Measurements from ENCODE around the gene GALNT18.

The GALNT18 gene

DNA sequence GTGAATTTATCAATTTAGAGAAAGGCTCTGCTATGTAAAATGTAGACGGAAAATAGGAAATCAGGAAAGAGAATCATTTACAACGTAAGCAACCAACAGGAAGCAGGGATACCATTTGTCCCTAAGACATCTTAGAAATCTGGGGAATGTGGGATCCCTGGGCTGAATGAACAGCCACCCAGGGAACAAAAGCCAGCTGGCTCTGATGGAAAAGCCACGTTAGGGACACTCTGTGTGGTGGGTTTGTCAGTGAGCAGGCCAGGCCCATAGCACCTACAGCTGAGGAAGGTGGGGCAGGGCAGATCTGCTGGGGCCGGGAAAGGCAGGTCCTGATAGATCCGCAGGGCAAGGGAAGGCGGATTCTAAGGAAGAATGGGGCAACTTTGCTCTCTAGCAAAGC is 181.7 kb downstream of the GALNT18 start:
- DNase-seq = no peak

DNA sequence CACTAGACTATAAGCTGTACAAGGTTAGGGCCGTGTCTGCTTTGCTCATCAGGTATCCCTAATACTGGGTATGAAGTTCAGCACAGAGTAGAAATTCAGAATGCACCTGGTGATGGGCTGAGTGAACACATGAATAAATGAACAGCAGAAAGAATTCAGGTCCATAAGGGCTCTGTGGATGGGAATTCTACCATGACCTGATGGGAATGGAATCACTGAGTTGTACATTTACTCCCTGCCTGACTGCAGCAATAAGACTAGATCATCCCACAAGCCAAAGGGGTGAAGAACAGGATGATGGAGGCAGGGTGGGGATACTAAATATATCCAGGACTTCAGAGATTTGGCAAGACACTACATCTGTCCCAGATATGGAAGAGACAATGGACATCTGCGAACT is 182.2 kb downstream of the GALNT18 start:
- DNase-seq = no peak

DNA sequence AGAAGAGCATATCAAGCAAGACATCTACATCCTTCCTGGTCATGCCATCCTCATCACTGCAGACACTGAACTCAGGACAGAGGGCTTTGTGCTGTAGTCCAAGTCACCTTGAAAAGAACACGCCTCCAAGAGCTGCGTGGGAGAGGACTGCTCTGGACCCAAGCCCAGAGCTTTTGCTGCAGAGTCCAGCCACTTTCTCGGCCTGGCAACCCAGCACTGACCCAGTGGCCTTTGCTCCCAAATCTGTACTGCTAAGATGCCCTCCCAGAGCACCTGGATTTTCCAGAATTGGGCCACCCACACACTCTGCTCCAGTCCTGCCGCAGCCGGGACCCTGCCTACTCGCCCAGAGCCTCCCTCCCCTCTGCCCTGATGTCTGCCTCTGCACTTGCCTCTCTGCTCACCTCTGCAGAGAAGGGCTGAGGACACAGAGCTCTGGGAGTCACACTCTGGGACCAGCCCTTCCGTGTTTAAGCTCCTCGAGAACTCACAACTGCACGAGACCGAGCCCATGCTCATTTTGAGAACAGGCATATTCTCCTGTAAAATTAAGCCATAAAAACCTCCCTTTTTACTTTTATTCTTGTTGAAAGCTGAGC is 185.0 kb downstream of the GALNT18 start:
- DNase-seq = no peak

DNA sequence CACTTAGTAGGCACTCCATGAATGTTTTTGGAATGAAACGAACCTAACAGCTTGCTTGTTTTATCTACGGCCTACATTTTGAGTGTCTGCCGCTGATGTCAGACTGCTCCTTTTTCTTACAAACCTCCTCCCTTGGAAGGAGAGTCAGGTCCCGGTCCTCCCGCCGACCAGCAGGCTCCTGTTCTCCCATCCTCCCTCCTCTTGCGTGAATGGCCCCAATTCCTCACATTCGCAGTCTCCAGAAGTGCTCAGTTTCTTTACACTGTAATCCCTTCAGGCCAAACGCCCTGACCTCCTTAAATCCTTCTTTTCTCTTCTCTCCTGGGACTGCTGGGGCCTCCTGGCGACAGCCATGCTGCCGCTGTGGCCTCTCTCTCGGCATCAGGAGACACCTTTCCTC is 186.2 kb downstream of the GALNT18 start:
- DNase-seq = no peak

DNA sequence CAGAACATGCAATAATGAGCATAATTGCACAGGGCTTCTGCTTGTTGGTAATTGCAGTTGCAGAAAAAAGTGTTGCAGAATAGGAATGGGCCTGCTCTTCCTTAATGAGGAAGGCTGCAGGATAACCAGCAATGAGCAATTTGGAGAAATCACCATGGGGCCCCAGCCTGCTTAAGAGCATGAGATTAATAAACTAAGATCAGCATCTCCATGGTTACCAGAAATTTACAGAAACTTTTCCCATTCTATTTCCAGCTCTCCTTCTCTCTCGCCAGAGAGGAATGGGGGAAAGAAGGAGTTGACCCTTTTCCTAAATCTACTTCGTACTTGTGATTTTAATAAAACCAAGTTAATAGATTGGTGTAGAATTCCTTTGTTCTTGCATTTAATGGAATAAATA is 187.8 kb downstream of the GALNT18 start:
- DNase-seq = no peak

DNA sequence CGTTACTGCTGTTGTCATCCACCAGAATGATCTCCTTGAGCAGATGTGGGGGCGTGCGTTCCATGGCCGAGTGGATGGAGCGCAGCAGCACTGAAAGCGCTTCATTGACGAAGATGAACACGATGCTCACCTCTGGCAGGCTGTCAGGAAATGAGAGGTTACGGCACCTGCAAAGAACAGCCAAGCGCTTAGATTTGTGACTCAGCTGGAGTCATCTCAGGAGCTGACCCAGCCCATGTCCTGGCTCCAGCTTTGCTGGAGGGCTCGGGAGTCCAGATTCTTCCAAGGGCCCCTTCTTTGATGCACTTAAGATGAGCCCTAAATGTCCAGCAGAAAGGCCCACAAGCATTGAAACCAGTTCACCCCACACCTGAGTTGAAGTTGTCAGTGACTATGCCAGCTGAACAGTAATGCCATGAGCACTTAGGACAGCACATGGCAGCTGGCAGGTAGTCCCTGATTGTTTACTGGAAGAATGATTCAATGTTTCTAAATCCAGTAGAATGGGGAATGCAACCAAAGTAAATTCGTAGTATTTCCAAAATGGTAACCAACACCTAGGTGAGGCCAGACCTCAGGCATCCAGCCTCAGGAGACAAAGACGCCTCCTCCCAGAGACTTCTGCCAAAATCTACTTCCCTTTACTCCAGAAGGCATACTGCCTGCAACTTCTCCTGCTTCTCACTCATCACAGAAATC is 189.0 kb downstream of the GALNT18 start:
- no peak for DNase-seq

DNA sequence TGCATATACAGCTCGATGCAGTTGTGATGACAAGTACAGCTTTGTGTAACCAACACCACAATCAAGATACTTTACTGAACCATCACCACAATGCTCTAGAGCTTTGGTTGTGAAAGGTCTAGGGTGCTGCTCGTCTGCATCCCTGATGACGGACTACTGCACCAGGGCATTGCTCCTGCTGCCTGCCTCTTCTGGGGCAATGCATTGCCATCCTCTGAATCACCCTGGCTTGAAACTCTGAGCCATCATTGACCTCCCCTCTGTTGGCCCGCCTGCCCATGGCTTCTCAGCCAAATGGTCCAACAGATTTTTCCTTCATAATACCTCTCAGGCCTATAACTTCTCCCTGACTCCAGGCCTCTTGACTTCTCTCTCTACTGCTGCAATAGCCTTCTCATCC is 191.4 kb downstream of the GALNT18 start:
- DNase-seq = no peak

DNA sequence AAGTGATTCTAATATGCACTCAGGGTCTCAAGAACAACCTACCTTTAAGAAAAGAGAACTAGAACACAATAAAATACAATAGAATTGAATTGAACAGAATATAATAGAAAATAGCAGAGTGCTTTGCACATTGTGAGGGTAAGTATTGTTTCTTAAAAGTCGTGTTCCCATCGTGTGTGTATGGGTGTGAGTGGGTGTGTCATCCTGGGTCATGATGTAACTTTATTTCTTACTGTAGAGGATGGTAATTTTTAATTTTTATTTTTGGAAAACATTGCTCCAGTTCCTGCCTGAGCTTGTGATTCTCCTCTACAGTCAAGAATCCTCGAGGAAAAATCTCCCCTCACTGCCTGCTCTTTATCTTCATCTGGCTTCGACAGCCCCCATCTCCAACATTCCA is 193.1 kb downstream of the GALNT18 start:
- DNase-seq = peak in 5 of 56 donors; percentile 9 to 43 (median 16)

DNA sequence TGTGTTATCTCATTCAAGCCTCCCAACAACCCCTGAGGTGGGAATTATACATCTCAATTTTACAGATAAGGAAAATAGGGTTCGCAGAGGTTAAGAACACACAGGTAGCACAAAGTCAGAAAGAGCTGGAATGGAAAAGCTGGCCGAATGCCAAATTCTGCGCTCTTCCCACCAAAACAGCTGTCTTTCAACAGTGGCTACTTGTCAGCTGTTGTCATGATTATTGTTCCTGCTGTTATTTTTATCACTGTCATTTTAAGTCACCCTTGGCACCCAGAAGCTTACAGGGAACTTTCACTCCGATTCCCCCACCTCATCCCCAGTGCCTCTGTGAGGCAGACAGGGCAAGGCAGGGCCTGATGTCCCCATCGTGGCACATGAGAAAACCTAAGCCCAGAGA is 194.3 kb downstream of the GALNT18 start:
- DNase-seq = no peak

DNA sequence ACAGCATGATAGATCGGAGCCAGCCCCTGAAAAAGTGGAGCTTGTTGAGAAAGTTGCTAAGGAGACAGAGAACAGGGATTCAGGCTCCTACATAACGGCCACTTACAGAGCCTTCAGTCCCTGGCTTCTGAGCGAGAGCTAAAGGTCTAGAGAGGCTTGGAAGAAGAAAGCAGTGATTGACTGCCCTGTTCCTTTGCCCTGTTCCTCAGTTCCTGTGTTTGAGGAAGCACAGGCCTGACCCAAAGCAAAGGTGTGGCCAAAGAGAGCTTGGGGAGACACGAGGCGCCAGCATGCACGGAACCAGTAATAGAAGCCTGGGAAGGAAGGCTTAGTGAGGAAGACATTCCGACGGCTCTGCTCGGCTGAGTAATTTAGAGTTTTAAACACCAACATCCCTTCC is 194.7 kb downstream of the GALNT18 start:
- peak in 1 of 56 donors; percentile 14 for DNase-seq

DNA sequence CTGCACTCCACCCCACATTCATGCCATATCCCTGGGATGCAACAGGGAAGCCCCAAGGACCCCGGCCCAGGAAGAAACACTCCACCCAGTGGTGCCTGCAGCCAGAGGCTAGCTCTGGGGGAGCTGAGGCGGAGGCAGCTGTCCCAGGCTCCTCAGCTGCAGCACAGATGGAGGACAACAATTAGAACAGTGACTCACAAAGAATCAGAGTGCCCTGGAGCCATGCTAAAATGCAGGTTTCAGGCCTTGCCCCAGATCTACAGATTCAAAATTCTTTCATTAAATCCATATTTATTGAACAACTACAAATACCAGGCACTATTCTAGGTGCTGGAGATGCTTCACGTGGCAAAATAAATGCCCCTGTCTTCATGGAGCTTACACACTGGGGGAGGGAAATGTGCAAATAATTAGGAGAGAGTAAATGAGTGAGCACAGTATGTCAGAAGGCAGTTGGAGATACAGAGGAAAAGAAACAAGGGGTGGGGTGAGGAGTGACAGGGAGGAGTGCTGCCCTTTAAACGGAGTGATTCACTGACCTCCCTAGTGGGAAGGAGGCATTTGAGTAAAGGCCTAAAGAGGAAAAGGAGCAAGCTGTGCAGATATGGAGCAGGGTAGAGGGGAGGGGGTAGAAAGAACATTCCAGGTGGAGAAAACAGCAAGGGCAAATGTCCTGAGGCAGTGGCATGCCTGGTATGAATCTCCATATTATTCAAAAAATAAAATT is 195.4 kb downstream of the GALNT18 start:
- DNase-seq = no peak

DNA sequence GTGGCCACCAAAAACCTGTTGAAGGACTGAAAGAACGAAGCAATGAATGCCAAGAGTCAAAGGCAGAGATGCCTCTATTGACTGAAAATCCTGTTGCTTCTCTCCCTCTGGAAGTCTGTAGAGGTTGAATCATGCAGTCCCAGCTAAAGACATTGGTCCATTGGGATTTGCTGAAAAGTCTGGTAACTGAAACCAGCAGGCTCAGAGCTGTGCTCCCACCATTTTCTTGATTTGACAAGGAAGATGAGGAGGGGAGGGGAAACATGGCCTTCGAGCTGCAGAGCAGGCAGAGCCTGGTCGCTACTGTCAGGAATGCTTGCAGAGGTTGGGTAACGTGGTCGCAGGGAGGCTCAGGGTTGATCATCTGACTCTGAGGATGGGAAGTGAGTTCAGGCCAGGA is 196.0 kb downstream of the GALNT18 start:
- DNase-seq = no peak

DNA sequence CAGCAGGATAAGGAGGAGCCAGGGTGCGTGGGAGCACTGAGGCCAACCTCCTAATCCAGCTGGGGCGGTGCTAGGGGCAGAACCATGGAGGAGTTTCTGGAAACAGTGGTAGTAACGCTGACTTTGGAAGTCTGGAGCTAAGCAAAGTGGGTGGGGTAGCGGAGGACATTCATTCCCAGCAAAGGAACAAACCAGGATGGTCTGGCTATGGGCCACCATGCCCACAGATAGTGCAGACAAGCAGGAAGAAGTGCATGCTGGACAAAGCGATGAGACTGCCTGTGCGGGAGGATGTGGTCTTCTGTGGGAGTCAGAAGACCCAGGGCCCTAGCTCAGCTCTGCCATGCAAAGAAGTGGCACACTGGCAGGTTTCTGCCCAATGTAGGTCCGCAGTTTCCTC is 197.1 kb downstream of the GALNT18 start:
- DNase-seq = no peak

DNA sequence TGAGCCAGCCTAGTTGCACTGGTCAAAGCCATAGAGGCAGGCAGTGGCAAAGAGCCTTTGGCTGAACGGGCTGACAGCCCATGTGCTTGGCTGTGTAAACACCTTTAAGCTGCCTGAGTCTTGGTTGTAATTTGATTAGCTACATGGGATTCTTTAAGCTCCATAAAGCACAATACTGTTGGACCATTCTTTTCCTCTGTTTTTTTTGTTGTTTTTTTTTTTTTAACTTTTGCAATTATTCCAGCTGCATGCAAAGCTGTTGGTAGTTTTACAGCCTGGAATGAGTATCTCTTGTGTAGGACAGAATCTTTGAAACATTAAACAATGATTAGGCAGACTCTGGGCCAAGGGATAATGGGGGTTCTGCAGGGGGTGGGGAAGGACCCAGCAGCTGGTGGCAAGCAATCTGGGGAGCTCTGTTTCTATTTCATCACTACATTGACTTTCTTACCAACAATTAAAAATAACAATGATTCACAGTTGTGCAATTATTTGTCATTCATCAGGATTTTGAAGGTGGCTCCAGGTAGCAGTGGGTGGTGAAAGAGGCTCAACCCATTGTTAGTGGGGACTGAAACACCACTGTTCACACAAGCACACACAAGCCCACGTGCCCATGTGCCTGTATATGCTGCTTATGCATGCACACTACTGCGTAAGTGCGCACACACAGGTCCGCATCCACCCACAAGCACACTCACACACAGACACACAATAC is 199.2 kb downstream of the GALNT18 start:
- DNase-seq = no peak

DNA sequence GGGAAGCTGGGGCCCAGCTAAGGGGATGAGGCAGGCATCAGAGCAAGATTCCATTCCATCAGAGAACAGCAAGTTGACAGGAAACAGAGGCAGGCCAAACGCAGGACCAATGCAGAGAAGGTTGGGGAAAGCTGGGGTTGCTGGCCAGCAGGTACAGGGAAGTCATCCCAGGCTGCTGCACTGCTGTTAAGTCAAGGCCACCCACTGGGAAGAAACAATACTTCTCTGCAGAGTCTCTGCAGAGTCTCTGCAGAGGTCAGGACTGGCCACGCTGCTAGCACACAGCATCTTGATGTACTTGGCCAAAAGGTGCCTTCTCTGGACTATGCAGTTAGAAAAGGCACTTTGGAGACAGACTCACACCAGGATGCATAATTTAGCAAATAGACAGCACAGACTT is 200.3 kb downstream of the GALNT18 start:
- no peak for DNase-seq

DNA sequence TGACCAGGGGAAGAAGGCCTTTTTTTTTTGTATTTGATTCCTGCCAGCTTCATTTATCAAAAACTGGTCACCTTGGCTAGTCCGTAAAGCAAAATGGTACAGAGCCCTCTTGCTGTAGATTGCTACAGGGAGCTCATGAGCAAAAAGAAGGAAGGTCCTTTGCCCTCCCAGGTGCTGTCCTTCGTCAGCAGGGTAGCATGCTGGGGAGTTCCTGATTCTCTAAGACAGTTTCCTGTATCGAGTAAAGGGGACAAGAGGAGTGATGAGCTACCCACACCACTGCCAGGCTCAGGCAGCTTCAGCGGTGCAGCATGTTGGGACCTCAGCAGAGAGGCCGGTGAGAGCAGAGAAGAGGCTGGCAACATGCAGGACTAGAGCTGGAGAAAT is 200.9 kb downstream of the GALNT18 start:
- DNase-seq = no peak

DNA sequence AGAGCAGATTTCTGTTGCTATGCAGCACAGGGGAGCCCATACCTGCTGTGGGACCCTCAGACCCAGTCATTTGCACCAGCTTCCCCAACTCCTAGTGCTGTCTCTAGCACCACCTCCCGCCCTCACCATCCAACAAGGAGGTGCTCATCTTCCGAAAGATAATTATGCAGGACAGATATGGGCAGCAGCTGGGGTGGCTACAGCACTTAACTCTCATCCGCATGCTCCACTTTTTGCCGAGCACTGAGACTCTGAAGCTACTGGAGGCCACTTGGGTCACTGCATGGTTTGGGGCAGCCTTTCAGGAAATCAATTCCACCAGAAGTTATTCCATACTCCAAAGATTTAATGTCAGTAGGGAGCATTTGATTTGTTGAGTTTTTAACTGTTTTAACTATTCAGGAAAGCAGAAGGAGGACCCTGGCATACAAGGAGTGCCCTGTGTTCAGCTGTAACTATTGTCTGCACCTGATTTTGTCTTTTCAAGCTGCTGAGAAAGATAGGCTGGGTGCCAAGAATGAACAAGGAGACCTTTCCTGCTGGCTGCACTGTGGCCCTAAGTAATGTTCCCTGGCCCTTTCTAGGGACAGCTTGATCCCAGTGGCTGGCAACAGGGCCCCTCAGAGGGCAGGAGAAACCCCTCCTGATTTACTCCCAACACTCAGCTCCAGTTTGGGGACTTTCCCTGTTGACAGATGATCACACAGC is 201.5 kb downstream of the GALNT18 start:
- DNase-seq = no peak

DNA sequence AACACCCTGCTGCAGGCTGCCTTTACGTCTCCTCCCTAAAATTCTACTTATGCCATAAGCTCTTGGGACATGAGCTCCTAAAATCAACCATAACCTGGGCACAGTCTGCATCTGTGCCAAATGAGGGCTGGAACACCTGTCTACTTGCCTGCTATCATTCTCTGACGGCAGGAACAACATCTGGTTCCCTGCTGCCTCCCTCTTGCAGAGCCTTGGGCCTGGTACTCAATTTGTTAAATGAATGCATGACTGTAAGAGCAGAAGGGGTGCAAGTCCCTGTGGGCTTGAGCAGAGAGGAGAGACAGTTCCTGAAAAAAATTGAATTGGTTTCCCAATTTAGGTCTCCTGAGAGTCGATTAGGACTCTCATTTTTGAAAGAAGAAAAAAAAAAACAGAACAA is 202.1 kb downstream of the GALNT18 start:
- no peak for DNase-seq

DNA sequence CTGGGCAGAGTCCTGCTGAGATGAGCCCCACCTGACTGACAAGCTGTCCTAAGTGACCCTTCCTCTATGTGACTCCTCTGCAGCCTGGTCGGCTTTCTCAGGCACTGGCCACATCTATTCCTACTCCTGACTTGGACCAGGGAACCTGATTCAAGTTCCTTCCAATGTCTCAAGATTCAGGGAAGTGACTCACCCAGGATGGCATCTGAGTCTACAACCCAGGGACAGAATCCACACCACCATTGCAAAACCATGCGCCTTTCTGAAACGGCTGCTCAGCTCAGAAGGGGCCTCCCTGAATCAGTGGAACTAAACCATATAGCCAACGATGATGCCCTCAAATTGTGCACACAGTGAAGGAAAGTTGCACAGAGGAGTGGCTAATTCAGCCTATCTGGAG is 204.9 kb downstream of the GALNT18 start:
- DNase-seq = no peak

DNA sequence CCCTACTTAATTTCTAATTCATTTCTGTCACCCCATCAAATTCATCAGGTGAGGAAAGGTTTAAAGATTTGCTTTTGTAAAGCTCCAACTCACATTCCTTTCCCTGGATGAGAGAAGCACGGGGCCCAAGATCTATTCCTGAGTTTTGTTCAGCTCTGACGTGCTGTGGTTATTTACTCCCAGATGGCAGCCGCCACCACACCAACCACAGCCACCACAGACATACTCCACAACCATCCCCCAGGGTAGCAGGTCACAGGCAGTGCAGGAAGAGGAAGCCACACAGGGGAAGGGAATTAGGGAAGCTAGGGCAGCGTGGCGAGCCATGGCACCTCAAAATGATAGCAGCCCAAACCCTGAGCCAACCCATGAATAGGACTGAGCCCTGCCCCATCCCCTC is 205.3 kb downstream of the GALNT18 start:
- DNase-seq = peak in 9 of 56 donors; percentile 8 to 45 (median 13)

DNA sequence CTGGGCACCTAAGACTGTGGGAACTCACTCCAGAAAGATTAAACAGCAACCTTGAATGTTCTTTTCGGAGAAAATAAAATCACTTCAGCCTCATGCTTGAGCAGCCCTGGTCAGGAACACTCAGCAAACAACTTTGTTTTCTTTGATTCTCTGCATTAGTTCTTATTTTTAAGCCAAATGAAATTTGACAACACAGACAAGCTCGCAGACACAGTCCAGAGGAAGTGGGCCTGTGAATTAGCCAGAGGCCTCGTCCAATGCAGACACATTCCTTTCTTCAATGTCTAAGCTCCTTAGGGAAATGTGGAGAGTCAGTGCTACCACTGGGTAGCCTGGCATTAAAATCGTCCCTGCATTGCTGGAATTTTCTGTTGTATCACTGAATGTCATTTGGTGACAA is 205.9 kb downstream of the GALNT18 start:
- no peak for DNase-seq

DNA sequence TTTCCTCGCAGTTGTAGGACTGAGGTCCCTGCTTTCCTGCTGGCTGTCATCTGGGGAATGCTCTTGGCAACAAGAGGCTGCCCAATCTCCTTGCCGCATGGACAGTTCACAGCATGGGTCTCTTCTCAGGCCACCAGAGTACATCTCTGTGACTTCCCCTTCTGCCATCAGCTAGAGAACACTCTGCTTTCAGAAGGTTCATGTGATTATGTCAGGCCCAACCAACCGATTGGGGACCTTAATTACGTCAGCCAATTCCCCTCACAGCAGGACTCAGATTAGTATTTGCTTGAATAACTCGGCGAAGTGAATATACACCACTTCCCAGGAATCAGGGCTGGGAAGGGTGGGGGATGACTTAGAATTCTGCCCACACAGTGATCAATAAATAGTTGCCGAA is 206.8 kb downstream of the GALNT18 start:
- DNase-seq = no peak

Data from nucleus accumbens (tissue), 56 donors.